Measurements from ENCODE around the gene MAP1S. TPM values are rescaled to one million over a fixed set of nuclear protein-coding genes. Genes with fewer than 3 reads are reported as not detected.

Gene MAP1S
- total and polyA plus RNA-seq, 2 of the 8 experiments (the other 6 are each of a cell fraction or from before 2014, with no cell fraction given): 66.7 to 115 TPM

GRCh38 chr19:17718947-17719711 is at the start of gene MAP1S (continued):
- TF ChIP-seq CBX5 (IDR thresholded peaks at IDR 0.05; ENCODE audit: low read depth, low read length) (no peak), ATF3 (IDR thresholded peaks at IDR 0.05; ENCODE audit: insufficient read depth, low read depth, low read length) (no peak), HDAC6 (IDR thresholded peaks at IDR 0.05; ENCODE audit: low read depth, low read length) (no peak), TBP (IDR thresholded peaks at IDR 0.05; ENCODE audit: low read depth, low read length) (peak; percentile 75), SIX5 (IDR thresholded peaks at IDR 0.05; ENCODE audit: low read depth, low read length) (no peak), CTCF (IDR thresholded peaks at IDR 0.05; ENCODE audit: control extremely low read depth in 1 of 3, insufficient read depth in 1 of 3, low read depth in 1 of 3, low read length in 3 of 3) (no peak), BACH1 (IDR thresholded peaks at IDR 0.05; ENCODE audit: low read length) (no peak), SIRT6 (IDR thresholded peaks at IDR 0.05; ENCODE audit: low read length) (no peak), E2F6 (IDR thresholded peaks at IDR 0.05) (no peak), USF2 (IDR thresholded peaks at IDR 0.05; ENCODE audit: low read length) (peak; percentile 17; the same call in 1 of the 2 replicates), ASH2L (IDR thresholded peaks at IDR 0.05; ENCODE audit: low read length) (no peak), SP2 (IDR thresholded peaks at IDR 0.05; ENCODE audit: low read length) (no peak), RNF2 (IDR thresholded peaks at IDR 0.05; ENCODE audit: borderline replicate concordance, low read depth, low read length, missing control alignments, poor library complexity, severe bottlenecking) (no peak), GABPA (IDR thresholded peaks at IDR 0.05; ENCODE audit: borderline replicate concordance, insufficient read depth, low read length) (no peak), RXRA (IDR thresholded peaks at IDR 0.05; ENCODE audit: insufficient read depth, low read depth, low read length) (no peak), RFX5 (IDR thresholded peaks at IDR 0.05; ENCODE audit: borderline replicate concordance, low read depth, low read length) (no peak), JUN (IDR thresholded peaks at IDR 0.05; ENCODE audit: low read depth, low read length) (no peak), POLR2A (IDR thresholded peaks at IDR 0.05; ENCODE audit: control extremely low read depth in 1 of 2, low read depth in 2 of 2, low read length in 2 of 2) (peak in 1 of 2 experiments; percentile 89; a peak in 2 of 3 replicates), TAF1 (IDR thresholded peaks at IDR 0.05; ENCODE audit: low read depth, low read length) (peak; percentile 90)
